Measurements from ENCODE around the gene TAB2. TPM values are rescaled to one million over a fixed set of nuclear protein-coding genes. Genes with fewer than 3 reads are reported as not detected.

The TAB2 gene
- polyA plus RNA-seq, 4 donors: 80.7 to 103 (median 85.4) TPM

- no peak for DNase-seq (ENCODE audit: low read depth in 4 of 4, low spot score in 2 of 4)
Observed at GRCh38 chr6:149364557-149364956, 47.0 kb downstream of the TAB2 start.

- no peak for DNase-seq (ENCODE audit: low read depth in 4 of 4, low spot score in 2 of 4)
Observed at GRCh38 chr6:149365197-149365596, 47.7 kb downstream of the TAB2 start.

- no peak for DNase-seq (ENCODE audit: low read depth in 4 of 4, low spot score in 2 of 4)
Observed at GRCh38 chr6:149366267-149366921, 48.9 kb downstream of the TAB2 start.

- DNase-seq (ENCODE audit: low read depth in 4 of 4, low spot score in 2 of 4): no peak
Observed at GRCh38 chr6:149368065-149368464, 50.6 kb downstream of the TAB2 start.

GRCh38 chr6:149371154-149371553, 53.6 kb downstream of the TAB2 start:
- no peak for DNase-seq (ENCODE audit: low read depth in 4 of 4, low spot score in 2 of 4)

- no peak for DNase-seq (ENCODE audit: low read depth in 4 of 4, low spot score in 2 of 4)
Observed at GRCh38 chr6:149372062-149372461, 54.5 kb downstream of the TAB2 start.

- DNase-seq (ENCODE audit: low read depth in 4 of 4, low spot score in 2 of 4): no peak
Observed at GRCh38 chr6:149373511-149373910, 56.0 kb downstream of the TAB2 start.

GRCh38 chr6:149379977-149380376, 62.5 kb downstream of the TAB2 start:
- DNase-seq (ENCODE audit: low read depth in 4 of 4, low spot score in 2 of 4): no peak

- no peak for DNase-seq (ENCODE audit: low read depth in 4 of 4, low spot score in 2 of 4)
Observed at GRCh38 chr6:149380523-149380922, 63.0 kb downstream of the TAB2 start.

- no peak for DNase-seq (ENCODE audit: low read depth in 4 of 4, low spot score in 2 of 4)
Observed at GRCh38 chr6:149383371-149383770, 65.9 kb downstream of the TAB2 start.

GRCh38 chr6:149384464-149384863, 67.0 kb downstream of the TAB2 start:
- no peak for DNase-seq (ENCODE audit: low read depth in 4 of 4, low spot score in 2 of 4)

GRCh38 chr6:149385998-149386646, 68.6 kb downstream of the TAB2 start:
- no peak for DNase-seq (ENCODE audit: low read depth in 4 of 4, low spot score in 2 of 4)

- DNase-seq (ENCODE audit: low read depth in 4 of 4, low spot score in 2 of 4): no peak
Observed at GRCh38 chr6:149387779-149388512, 70.4 kb downstream of the TAB2 start.

- DNase-seq (ENCODE audit: low read depth in 4 of 4, low spot score in 2 of 4): no peak
Observed at GRCh38 chr6:149389509-149390297, 72.2 kb downstream of the TAB2 start.

GRCh38 chr6:149392093-149392492, 74.6 kb downstream of the TAB2 start:
- DNase-seq (ENCODE audit: low read depth in 4 of 4, low spot score in 2 of 4): no peak

GRCh38 chr6:149392535-149392934, 75.0 kb downstream of the TAB2 start:
- no peak for DNase-seq (ENCODE audit: low read depth in 4 of 4, low spot score in 2 of 4)

GRCh38 chr6:149393002-149393679, 75.6 kb downstream of the TAB2 start:
- DNase-seq (ENCODE audit: low read depth in 4 of 4, low spot score in 2 of 4): no peak

- no peak for DNase-seq (ENCODE audit: low read depth in 4 of 4, low spot score in 2 of 4)
Observed at GRCh38 chr6:149395185-149395584, 77.7 kb downstream of the TAB2 start.

- DNase-seq (ENCODE audit: low read depth in 4 of 4, low spot score in 2 of 4): no peak
Observed at GRCh38 chr6:149397384-149397783, 79.9 kb downstream of the TAB2 start.

- no peak for DNase-seq (ENCODE audit: low read depth in 4 of 4, low spot score in 2 of 4)
Observed at GRCh38 chr6:149400050-149400449, 82.5 kb downstream of the TAB2 start, which contains the start of gene SUMO4. Gene SUMO4, plus strand, starts transcription at chr6:149400262. Its CDS starts 130 bp downstream, at chr6:149400392.

All from left renal cortex interstitium (tissue), 4 donors.